T-helper 2 cell treated with Interferon-gamma antibody and Interleukin-4, amounts not matched to agents 5 μg/mL and 100 μg/mL, for 36 hours (primary cell): ENCODE measurements around the gene IQCM.

Experiments used
- DNase-seq: peaks from one replicate; pipeline ENCODE4 v3.0.0; 2021; ENCODE audit warnings: low spot score
- H3K27ac Mint-ChIP-seq: one replicate; pipeline ENCODE4 v1.8.0; 2021; ENCODE audit warnings: mild to moderate bottlenecking, mixed read lengths
- H3K27me3 Mint-ChIP-seq: one replicate; pipeline ENCODE4 v1.8.0; 2021; ENCODE audit warnings: low read depth, mixed read lengths
- H3K36me3 Mint-ChIP-seq: one replicate; pipeline ENCODE4 v1.8.0; 2021; ENCODE audit warnings: low read depth, mixed read lengths
- H3K4me1 Mint-ChIP-seq: one replicate; pipeline ENCODE4 v1.8.0; 2021; ENCODE audit warnings: low read depth, mixed read lengths
- H3K4me3 Mint-ChIP-seq: one replicate; pipeline ENCODE4 v1.8.0; 2022; ENCODE audit warnings: mild to moderate bottlenecking, moderate library complexity, mixed read lengths
- H3K9me3 Mint-ChIP-seq: one replicate; pipeline ENCODE4 v1.8.0; 2021; ENCODE audit warnings: mixed read lengths

Gene IQCM, protein sequence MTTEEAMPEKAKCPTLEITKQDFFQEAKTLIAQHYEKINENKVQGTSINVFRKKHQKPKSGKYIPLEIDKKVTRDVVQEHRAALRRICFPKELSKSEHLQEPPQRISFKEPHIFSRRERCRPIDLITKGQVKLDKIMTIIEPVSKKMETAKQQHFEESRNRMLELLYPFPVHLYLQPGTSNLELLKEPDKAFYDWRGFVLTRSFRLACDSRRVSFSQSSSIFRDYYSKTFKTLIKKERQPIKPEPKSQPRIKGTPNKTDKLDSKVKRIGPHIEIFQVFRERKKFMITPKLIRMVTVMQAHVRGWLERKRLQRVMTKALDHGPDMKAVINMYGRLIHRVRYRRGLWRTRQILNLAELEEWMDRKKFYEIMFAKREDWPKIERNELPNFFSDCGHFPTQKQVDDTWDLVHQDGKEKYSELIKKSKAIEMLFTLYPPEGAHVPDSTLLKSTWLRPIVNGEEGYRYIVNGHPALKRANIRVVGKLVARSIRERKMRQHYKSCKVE

DNA sequence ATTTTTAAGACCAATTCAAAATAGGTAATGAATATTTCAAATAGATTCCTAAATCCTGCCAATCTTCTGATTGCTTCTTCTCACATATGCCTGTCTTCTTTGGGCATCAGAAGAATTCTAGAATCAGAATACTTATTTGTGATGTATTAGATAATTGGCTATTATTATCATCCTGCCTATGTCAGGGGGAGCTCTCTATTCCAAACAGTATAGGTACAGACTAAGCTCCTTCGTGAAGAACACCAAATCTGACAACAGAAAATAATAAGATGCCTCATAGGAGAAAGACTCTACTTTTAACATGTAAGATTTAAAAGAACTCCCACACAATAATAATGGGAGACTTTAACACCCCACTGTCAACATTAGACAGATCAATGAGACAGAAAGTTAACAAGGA is at the start of gene IQCM:
Gene IQCM, minus strand, starts transcription at position 101 of the 400 bp plus-strand sequence. CDS start 73,152 bp downstream, outside the sequence.
- H3K36me3 Mint-ChIP-seq, result no peaks in the 10 kb centered on the region
- no peaks in the 10 kb centered on the region for H3K4me1 Mint-ChIP-seq
- no peaks in the 10 kb centered on the region for H3K27me3 Mint-ChIP-seq
- H3K4me3 Mint-ChIP-seq, result no peak within 1 kb of the TSS
- no peaks in the 10 kb centered on the region for H3K9me3 Mint-ChIP-seq
- no peak within 1 kb of the TSS for H3K27ac Mint-ChIP-seq
- no peak for DNase-seq

DNA sequence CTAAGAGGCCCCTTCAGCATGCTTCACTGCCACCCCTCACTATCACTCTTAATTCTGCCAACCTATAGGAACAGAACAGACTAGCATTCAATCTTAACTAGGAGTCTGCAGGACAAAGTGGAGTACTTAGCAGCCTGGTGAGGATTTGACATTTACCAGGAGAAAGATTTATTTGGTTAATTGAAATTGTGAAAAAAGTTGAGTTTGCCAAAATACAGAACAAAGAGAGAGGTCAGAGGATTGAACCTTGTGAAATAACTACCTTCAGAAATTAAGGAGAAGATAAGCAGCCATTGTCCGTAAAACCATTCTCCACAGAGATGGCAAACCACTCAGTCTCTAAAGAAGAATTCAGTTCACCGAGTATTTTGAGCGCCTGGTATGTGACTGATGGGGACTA is 41.8 kb upstream of the IQCM start:
- Mint-ChIP-seq H3K4me3 (no peak overlapping the region), H3K27ac (no peak overlapping the region), H3K9me3 (no peaks in the 10 kb centered on the region), H3K36me3 (no peaks in the 10 kb centered on the region), H3K27me3 (no peaks in the 10 kb centered on the region), H3K4me1 (no peaks in the 10 kb centered on the region)
- DNase-seq, result no peak

DNA sequence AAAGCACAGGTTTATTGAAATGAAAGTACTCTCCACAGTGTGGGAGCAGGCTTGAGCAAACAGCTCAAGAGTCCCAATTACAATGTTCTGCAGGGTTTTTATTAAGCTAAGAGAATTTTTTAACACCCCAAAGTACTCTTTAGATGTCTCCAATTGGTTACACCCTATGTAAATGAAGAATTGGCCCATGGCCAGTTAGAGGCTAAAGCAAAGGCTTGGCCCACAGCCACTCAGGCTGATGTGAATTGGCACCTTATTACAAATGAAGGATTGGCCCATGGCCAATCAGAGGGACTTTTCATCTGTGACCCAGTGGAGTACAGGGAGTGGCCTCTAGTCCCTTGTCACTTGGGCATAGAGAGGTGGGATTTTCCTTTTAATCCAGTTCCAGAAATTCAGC is 30.1 kb upstream of the IQCM start:
- H3K36me3 Mint-ChIP-seq, result no peaks in the 10 kb centered on the region
- no peak for DNase-seq
- H3K27me3 Mint-ChIP-seq, result no peaks in the 10 kb centered on the region
- no peak overlapping the region for H3K27ac Mint-ChIP-seq
- H3K9me3 Mint-ChIP-seq, result no peaks in the 10 kb centered on the region
- no peaks in the 10 kb centered on the region for H3K4me1 Mint-ChIP-seq
- H3K4me3 Mint-ChIP-seq, result no peak overlapping the region

DNA sequence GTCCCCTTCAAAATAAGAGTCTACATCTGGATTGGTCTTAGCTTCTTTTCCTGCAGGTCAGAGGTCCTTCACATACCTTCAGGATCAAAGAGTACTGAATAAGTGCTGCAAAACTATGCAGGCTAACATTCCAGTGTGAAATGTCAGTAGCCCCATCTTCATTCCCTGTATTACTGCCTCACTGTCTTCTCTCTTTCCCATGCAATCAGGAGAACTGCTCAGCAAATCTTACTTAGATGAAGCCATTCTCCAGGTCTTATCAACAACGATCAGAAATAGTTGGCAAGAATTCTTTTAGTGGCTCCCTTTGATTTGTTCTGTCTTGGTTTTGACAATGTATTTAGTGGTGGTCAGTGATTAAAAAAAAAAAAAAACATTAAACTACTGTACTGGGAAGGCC is 26.0 kb upstream of the IQCM start:
- Mint-ChIP-seq H3K36me3 (no peaks in the 10 kb centered on the region), H3K27ac (no peak overlapping the region), H3K4me3 (no peak overlapping the region), H3K9me3 (no peaks in the 10 kb centered on the region), H3K27me3 (no peaks in the 10 kb centered on the region), H3K4me1 (no peaks in the 10 kb centered on the region)
- no peak for DNase-seq

DNA sequence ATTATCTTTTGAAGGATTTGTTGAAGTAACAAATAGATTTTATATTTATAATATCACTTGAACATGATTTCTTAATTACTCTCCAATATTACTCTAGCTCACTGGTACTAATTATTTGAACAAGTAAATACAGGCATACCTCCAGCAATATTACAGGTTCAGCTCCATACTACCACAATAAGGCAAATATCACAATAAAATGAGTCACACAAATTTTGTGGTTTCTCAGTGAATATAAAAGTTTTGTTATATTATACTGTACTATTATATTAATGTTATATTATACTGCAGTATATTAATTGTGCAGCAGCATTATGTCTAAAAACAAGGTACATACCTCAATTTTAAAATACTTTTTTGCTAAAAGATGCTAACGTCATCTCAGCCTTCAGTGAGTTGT is 22.4 kb upstream of the IQCM start:
- no peak for DNase-seq
- no peak overlapping the region for H3K27ac Mint-ChIP-seq
- no peaks in the 10 kb centered on the region for H3K4me1 Mint-ChIP-seq
- no peak overlapping the region for H3K4me3 Mint-ChIP-seq
- H3K27me3 Mint-ChIP-seq, result no peaks in the 10 kb centered on the region
- no peaks in the 10 kb centered on the region for H3K36me3 Mint-ChIP-seq
- H3K9me3 Mint-ChIP-seq, result no peaks in the 10 kb centered on the region

DNA sequence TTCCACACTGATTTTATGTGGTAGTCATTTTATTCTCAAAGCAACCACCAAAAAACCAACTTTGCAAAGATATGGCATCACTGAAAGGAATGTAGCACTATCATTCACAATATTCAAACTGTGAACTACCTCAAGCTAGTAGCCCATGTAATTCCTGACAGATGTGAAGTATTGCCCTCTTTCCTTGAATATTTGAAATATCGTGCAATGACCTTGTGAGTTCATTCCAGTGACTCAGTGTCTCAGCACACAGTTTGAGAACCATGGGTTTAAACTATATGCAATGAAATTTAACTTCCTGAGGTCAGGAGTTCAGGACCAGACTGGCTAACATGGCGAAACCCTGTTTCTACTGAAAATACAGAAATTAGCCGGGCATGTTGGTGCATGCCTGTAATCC is 20.9 kb upstream of the IQCM start:
- H3K36me3 Mint-ChIP-seq, result no peaks in the 10 kb centered on the region
- no peaks in the 10 kb centered on the region for H3K4me1 Mint-ChIP-seq
- H3K4me3 Mint-ChIP-seq, result no peak overlapping the region
- DNase-seq, result no peak
- no peaks in the 10 kb centered on the region for H3K9me3 Mint-ChIP-seq
- no peak overlapping the region for H3K27ac Mint-ChIP-seq
- H3K27me3 Mint-ChIP-seq, result no peaks in the 10 kb centered on the region

DNA sequence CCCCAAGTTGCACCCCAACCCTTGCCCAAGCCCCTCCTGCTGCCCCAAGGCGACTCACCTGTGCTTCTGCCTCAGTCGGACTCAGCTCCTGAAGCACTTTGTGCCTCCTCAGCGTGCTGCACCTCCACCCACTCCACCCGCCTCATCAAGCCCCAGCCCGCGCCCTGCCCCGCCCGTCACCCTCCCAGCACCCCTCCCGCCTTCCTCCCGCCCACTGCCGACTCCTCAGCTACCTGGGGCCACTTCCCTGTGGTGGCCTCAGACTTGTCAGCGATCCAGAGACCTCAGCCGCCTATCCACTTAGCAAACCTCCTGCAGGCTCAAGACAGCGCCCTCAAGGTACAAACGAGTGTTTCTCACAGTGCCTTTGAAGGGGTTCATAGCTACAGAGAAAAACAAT is 19.6 kb upstream of the IQCM start:
- no peak for DNase-seq
- Mint-ChIP-seq H3K9me3 (no peaks in the 10 kb centered on the region), H3K27me3 (no peaks in the 10 kb centered on the region), H3K36me3 (no peaks in the 10 kb centered on the region), H3K4me3 (no peak overlapping the region), H3K27ac (no peak overlapping the region), H3K4me1 (no peaks in the 10 kb centered on the region)

DNA sequence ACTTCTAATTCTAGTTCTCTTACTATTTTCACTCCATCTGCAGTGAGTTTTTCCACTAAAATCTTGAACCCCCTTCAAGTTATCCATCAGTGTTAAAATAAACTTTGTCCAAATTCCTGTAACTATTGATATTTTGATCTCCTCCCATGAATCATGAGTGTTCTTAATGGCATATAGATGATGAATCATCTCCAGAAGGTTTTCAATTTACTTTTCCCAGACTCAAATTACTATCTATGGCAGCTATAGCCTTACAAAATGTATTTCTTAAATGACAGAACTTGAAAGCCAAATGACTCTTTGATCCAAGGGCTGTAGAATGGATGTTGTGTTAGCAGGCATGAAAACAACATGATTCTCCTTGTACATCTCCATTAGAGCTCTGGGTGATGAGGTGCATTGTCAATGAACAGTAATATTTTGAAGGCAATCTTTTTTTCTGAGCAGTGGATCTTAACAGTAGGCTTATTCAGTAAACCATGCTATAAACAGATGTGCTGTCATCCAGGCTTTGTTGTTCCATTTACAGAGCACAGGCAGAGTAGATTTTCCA is 16.1 kb upstream of the IQCM start:
- Mint-ChIP-seq H3K4me1 (no peaks in the 10 kb centered on the region), H3K27me3 (no peaks in the 10 kb centered on the region), H3K4me3 (no peak overlapping the region), H3K36me3 (no peaks in the 10 kb centered on the region), H3K9me3 (no peaks in the 10 kb centered on the region), H3K27ac (no peak overlapping the region)
- no peak for DNase-seq

DNA sequence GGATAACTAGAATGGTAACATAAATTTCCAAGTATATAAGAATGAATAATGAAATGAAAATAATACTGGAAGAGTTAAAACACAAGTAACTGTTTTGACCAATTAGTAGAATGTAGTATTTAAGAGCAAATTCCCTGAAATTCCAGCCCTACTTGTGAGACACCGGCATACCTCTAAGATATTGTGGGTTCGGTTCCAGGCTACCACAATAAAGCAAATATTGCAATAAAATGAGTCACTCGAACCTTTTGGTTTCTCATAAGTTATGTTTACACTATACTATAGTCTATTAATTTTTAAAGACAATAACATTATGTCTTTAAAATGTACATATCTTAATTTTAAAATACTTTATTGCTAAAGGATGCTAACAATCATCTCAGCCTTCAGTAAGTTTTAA is 15.2 kb upstream of the IQCM start:
- no peak for DNase-seq
- Mint-ChIP-seq H3K36me3 (no peaks in the 10 kb centered on the region), H3K4me1 (no peaks in the 10 kb centered on the region), H3K27me3 (no peaks in the 10 kb centered on the region), H3K27ac (no peak overlapping the region), H3K9me3 (no peaks in the 10 kb centered on the region), H3K4me3 (no peak overlapping the region)

DNA sequence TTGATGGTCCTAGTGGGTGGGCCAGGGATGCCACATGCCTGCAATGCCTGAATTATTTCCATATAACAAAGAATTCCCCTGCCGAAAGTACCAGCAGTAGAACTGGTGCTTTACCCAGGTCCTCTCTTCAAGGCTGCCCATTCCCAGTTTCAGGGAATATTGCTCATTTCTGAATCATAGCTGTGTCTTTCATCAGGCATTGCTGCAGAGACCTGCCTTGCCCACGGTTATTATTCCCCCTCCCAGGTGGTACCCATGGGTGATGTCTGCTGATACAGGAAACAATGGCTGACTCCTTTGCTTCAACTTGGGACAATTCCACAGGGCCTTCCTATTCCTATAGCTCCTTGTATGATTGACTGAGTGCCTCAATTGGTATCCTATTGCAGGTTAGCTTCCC is 9.7 kb upstream of the IQCM start:
- Mint-ChIP-seq H3K4me1 (no peaks in the 10 kb centered on the region), H3K27ac (no peak overlapping the region), H3K9me3 (no peaks in the 10 kb centered on the region), H3K27me3 (no peaks in the 10 kb centered on the region), H3K4me3 (no peak overlapping the region), H3K36me3 (no peaks in the 10 kb centered on the region)
- no peak for DNase-seq

DNA sequence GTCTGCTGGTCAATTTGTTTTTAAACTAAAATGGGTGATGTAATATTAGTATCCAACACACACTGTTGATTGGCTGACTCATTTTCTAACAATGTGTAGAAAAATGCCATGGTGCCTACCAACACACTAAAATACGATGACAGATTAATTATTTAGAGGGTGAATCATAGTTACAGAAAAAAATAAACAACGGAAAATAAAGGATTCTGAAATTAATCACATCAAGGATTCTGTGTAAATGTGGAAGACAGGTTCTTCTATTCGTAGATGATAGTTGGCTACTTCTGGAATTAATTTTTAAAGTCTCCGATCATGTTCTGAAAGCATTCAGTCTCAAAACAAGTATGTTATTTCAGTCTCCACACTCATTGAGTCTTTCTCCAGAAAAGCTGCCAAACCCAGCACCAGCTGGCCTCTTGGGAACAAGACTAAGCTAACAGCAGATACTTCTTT is 8.2 kb upstream of the IQCM start:
- no peak overlapping the region for H3K27ac Mint-ChIP-seq
- DNase-seq, result no peak
- H3K27me3 Mint-ChIP-seq, result no peaks in the 10 kb centered on the region
- no peaks in the 10 kb centered on the region for H3K36me3 Mint-ChIP-seq
- H3K9me3 Mint-ChIP-seq, result no peaks in the 10 kb centered on the region
- no peak overlapping the region for H3K4me3 Mint-ChIP-seq
- H3K4me1 Mint-ChIP-seq, result no peaks in the 10 kb centered on the region

DNA sequence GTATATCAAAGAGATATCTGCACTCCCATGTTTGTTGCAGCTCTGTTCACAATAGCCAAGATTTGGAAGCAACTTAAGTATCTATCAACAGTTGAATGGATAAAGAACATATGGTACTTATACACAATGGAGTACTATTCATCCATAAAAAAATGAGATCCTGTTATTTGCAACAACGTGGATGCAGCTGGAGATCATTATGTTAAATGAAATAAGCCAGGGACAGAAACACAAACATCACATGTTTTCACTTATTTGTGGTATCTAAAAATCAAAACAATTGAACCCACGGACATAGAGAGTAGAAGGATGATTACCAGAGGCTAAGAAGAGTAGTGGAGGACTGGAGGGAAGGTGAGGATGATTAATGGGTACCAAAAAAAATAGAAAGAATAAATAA is 14.2 kb downstream of the IQCM start:
- DNase-seq, result no peak
- H3K4me1 Mint-ChIP-seq, result no peaks in the 10 kb centered on the region
- H3K4me3 Mint-ChIP-seq, result no peak overlapping the region
- H3K27ac Mint-ChIP-seq, result no peak overlapping the region
- no peaks in the 10 kb centered on the region for H3K9me3 Mint-ChIP-seq
- H3K27me3 Mint-ChIP-seq, result no peaks in the 10 kb centered on the region
- H3K36me3 Mint-ChIP-seq, result no peaks in the 10 kb centered on the region

DNA sequence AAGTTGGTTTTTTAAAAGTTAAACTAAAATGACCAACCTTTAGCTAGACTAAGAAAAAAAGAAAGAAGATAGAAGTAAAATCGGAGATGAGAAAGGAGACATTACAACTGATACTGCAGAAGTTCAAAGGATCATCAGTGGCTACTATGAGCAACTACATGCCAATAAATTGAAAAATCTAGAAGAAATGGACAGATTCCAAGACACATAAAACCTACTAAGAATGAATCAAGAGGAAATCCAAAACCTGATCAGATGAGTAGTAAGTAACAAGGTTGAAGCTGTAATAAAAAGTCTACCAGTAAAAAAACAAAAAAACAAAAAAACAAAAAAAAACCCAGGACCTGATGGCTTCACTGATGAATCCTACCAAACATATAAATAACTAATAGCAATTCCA is 16.1 kb downstream of the IQCM start:
- Mint-ChIP-seq H3K36me3 (no peaks in the 10 kb centered on the region), H3K9me3 (no peaks in the 10 kb centered on the region), H3K27me3 (no peaks in the 10 kb centered on the region), H3K27ac (no peak overlapping the region), H3K4me1 (no peaks in the 10 kb centered on the region), H3K4me3 (no peak overlapping the region)
- no peak for DNase-seq

DNA sequence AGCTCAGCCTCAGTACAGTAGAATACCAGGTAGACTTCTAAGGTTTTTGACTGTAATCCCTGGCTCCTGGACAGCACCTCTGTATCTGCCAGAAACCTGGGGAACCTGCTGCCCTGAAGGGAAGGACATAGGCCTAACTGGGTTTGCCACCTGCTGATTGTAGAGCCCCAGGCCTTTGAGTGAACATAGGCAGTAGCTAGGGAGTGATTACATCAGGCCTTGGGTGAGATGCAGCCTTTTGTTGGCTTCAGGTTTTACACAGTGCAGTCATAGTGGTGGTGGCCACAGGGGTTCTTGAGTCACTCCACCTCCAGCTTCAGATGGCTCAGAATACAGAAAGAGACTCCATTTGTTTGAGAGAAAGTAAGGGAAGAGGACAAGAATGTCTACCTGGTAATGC is 19.3 kb downstream of the IQCM start:
- no peak overlapping the region for H3K27ac Mint-ChIP-seq
- H3K4me1 Mint-ChIP-seq, result no peaks in the 10 kb centered on the region
- no peaks in the 10 kb centered on the region for H3K9me3 Mint-ChIP-seq
- no peak for DNase-seq
- no peaks in the 10 kb centered on the region for H3K36me3 Mint-ChIP-seq
- no peak overlapping the region for H3K4me3 Mint-ChIP-seq
- no peaks in the 10 kb centered on the region for H3K27me3 Mint-ChIP-seq

DNA sequence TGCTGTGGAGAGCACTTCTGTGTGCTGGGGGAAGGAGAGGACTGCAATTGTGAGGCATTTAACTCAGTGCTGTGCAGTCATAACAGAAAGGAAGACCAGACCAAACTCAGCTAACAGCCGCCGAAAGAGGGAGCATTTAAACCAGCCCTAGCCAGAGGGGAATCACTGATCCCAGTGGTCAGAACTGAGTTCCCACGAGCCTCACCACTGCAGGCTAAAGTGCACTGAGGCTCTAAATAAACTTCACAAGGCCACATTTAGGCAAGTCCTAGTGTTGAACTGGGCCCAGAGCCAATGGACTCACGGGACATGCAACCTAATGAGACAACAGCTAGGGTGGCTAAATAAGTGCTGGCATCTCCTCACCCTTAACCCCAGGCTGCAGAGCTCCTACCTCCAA is 20.4 kb downstream of the IQCM start:
- H3K36me3 Mint-ChIP-seq, result no peaks in the 10 kb centered on the region
- no peak overlapping the region for H3K27ac Mint-ChIP-seq
- DNase-seq, result no peak
- no peaks in the 10 kb centered on the region for H3K4me1 Mint-ChIP-seq
- H3K27me3 Mint-ChIP-seq, result no peaks in the 10 kb centered on the region
- no peaks in the 10 kb centered on the region for H3K9me3 Mint-ChIP-seq
- no peak overlapping the region for H3K4me3 Mint-ChIP-seq
